ENCODE data around the gene GAD2.

Gene GAD2

DNA sequence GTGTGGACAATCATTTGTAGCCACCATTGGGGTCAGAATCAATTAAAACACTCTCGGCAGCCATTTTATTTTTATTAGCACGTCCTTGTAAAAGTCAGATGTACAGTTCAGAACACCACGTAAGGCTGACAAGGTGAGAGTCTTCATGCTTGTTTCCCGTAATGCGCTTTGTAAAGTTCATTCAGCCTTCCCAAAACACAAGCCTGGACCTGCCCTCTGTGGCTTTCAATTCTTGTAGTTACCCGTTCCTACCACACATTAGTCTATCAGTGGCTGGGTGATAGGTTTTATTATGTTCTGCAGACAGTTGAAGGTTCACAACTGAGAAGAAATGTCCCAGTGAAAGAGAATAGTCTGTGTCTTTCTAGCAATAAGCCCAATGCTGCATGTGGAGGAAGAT is 35.4 kb downstream of the GAD2 start:
- no peaks in the 10 kb centered on the region for H3K36me3 ChIP-seq (ENCODE audit: control insufficient read depth in 2 of 2, insufficient read depth in 2 of 2, low read length in 2 of 2)
- no peaks in the 10 kb centered on the region for H3K4me1 ChIP-seq (ENCODE audit: control insufficient read depth in 2 of 2, insufficient read depth in 2 of 2, low read length in 2 of 2)
- no peaks in the 10 kb centered on the region for H3K9me3 ChIP-seq (ENCODE audit: control insufficient read depth in 2 of 2, low read length in 2 of 2)
- H3K9ac ChIP-seq (ENCODE audit: low read depth in 1 of 2, low read length in 2 of 2), result no peak overlapping the region
- H3K27ac ChIP-seq (ENCODE audit: low read depth in 2 of 2, low read length in 2 of 2), result no peak overlapping the region
- no peaks in the 10 kb centered on the region for H3K27me3 ChIP-seq (ENCODE audit: control insufficient read depth in 2 of 2, insufficient read depth in 2 of 2, low read length in 2 of 2)
- no peak overlapping the region for H3K4me3 ChIP-seq (ENCODE audit: low read length in 2 of 2)

DNA sequence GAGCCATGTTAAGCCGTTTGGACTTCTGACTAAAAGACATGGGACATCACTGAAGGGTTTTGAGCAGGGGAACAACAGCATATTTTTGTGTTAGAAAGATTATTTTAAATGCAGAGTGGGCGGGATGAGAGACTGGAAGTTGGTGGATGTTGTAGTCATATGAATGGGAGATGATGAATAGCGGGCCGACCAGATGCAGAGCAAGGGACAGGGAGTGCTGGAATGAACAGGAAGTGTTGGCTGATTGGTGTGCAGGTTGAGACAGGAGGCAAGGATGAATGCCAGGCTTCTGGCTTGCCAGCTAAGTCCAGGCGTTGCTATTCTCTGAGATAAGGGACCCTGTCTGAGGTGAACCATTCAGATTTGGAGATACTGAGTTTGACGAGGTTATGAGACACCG is 38.0 kb downstream of the GAD2 start:
- Histone ChIP-seq H3K4me3 (ENCODE audit: low read length in 2 of 2) (no peak overlapping the region), H3K27me3 (ENCODE audit: control insufficient read depth in 2 of 2, insufficient read depth in 2 of 2, low read length in 2 of 2) (no peaks in the 10 kb centered on the region), H3K9ac (ENCODE audit: low read depth in 1 of 2, low read length in 2 of 2) (no peak overlapping the region), H3K9me3 (ENCODE audit: control insufficient read depth in 2 of 2, low read length in 2 of 2) (no peaks in the 10 kb centered on the region), H3K36me3 (ENCODE audit: control insufficient read depth in 2 of 2, insufficient read depth in 2 of 2, low read length in 2 of 2) (no peaks in the 10 kb centered on the region), H3K27ac (ENCODE audit: low read depth in 2 of 2, low read length in 2 of 2) (no peak overlapping the region), H3K4me1 (ENCODE audit: control insufficient read depth in 2 of 2, insufficient read depth in 2 of 2, low read length in 2 of 2) (no peaks in the 10 kb centered on the region)

DNA sequence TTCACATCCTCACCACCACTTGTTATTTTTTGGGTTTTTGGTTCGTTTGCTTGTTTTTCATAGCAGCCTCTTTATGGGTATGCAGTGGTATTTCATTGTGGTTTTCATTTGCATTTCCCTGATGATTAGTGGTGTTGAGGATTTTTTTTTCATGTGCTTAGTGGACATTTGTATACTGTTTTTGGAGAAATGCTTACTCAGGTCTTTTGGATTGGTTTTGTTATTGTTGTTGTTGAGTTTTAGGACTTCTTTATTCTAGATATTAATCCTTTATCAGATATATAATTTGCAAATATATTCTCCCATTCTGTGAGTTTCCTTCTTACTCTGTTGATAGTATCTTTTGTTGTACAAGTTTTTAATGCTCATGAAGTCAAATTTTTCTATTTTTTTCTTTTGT is 42.8 kb downstream of the GAD2 start:
- H3K9ac ChIP-seq (ENCODE audit: low read depth in 1 of 2, low read length in 2 of 2), result no peak overlapping the region

DNA sequence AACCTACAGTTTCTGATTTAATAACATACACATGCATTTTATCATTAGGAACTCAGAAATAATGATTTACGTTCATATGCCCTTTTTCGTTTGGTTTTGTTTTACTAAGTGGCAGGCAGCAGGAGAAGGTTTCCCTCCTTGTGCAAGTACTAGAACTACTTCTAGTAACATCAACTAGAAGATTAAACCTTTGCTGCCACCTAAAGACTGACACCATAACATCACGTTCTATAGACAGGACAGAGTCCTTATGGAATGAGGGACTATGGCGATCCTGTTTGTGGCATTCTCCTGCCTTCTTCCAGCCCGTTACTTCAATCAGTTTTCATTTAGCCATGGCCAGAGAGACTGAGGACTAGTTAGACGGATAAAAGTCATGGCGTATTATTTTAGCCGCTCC is 53.2 kb downstream of the GAD2 start:
- H3K27me3 ChIP-seq (ENCODE audit: control insufficient read depth in 2 of 2, insufficient read depth in 2 of 2, low read length in 2 of 2), result no peaks in the 10 kb centered on the region
- no peak overlapping the region for H3K9ac ChIP-seq (ENCODE audit: low read depth in 1 of 2, low read length in 2 of 2)
- no peak overlapping the region for H3K4me3 ChIP-seq (ENCODE audit: low read length in 2 of 2)
- H3K9me3 ChIP-seq (ENCODE audit: control insufficient read depth in 2 of 2, low read length in 2 of 2), result no peaks in the 10 kb centered on the region
- no peaks in the 10 kb centered on the region for H3K36me3 ChIP-seq (ENCODE audit: control insufficient read depth in 2 of 2, insufficient read depth in 2 of 2, low read length in 2 of 2)
- no peaks in the 10 kb centered on the region for H3K4me1 ChIP-seq (ENCODE audit: control insufficient read depth in 2 of 2, insufficient read depth in 2 of 2, low read length in 2 of 2)
- no peak overlapping the region for H3K27ac ChIP-seq (ENCODE audit: low read depth in 2 of 2, low read length in 2 of 2)

More for the DNA sequence above, 42.8 kb downstream of the GAD2 start:
- Histone ChIP-seq H3K27ac (ENCODE audit: low read depth in 2 of 2, low read length in 2 of 2) (no peak overlapping the region), H3K4me3 (ENCODE audit: low read length in 2 of 2) (no peak overlapping the region), H3K4me1 (ENCODE audit: control insufficient read depth in 2 of 2, insufficient read depth in 2 of 2, low read length in 2 of 2) (no peaks in the 10 kb centered on the region), H3K9me3 (ENCODE audit: control insufficient read depth in 2 of 2, low read length in 2 of 2) (no peaks in the 10 kb centered on the region), H3K27me3 (ENCODE audit: control insufficient read depth in 2 of 2, insufficient read depth in 2 of 2, low read length in 2 of 2) (no peaks in the 10 kb centered on the region), H3K36me3 (ENCODE audit: control insufficient read depth in 2 of 2, insufficient read depth in 2 of 2, low read length in 2 of 2) (no peaks in the 10 kb centered on the region)

DNA sequence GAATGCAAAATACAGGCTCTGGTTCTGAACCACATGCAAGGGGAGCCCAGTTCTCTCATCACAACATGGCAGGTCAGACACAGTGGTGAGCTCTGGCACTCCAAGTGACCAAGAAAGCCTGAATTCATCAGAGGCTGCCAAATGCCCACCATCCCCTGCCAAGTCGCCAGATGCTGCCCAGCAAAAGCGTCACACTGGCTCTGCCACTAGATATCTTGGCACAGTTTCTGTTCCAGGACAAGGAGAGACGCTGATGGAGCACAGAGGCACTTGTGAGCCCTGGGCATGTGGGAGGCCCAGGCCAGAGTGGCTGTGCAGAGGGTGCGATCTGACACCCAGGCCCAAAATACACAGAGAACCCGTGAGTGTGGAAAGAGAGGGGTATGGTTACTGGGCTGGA is 57.8 kb downstream of the GAD2 start:
- H3K27ac ChIP-seq (ENCODE audit: low read depth in 2 of 2, low read length in 2 of 2), result no peak overlapping the region
- no peaks in the 10 kb centered on the region for H3K4me1 ChIP-seq (ENCODE audit: control insufficient read depth in 2 of 2, insufficient read depth in 2 of 2, low read length in 2 of 2)
- no peaks in the 10 kb centered on the region for H3K36me3 ChIP-seq (ENCODE audit: control insufficient read depth in 2 of 2, insufficient read depth in 2 of 2, low read length in 2 of 2)
- no peak overlapping the region for H3K9ac ChIP-seq (ENCODE audit: low read depth in 1 of 2, low read length in 2 of 2)
- no peaks in the 10 kb centered on the region for H3K9me3 ChIP-seq (ENCODE audit: control insufficient read depth in 2 of 2, low read length in 2 of 2)
- H3K4me3 ChIP-seq (ENCODE audit: low read length in 2 of 2), result no peak overlapping the region
- no peaks in the 10 kb centered on the region for H3K27me3 ChIP-seq (ENCODE audit: control insufficient read depth in 2 of 2, insufficient read depth in 2 of 2, low read length in 2 of 2)

DNA sequence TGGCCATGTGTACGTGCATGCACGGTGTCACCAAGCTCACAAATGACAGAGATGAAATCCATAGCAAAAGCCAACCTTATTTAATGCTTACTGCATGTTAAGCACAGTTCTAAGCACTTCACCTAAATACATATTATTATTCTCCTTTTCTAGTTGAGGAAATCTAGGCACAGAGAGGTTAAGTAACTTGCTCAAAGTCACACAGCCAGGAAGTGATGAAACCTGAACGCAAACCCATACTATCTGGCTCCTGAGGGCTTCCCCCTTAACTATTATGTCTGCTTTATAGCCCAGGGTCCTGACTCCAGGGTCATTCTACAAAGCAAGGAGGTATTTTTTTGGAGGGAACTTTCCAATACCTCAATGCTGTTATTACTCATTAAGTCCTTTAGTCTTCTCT is 61.7 kb downstream of the GAD2 start:
- Histone ChIP-seq H3K4me3 (ENCODE audit: low read length in 2 of 2) (no peak overlapping the region), H3K36me3 (ENCODE audit: control insufficient read depth in 2 of 2, insufficient read depth in 2 of 2, low read length in 2 of 2) (no peaks in the 10 kb centered on the region), H3K9me3 (ENCODE audit: control insufficient read depth in 2 of 2, low read length in 2 of 2) (no peaks in the 10 kb centered on the region), H3K27ac (ENCODE audit: low read depth in 2 of 2, low read length in 2 of 2) (no peak overlapping the region), H3K4me1 (ENCODE audit: control insufficient read depth in 2 of 2, insufficient read depth in 2 of 2, low read length in 2 of 2) (no peaks in the 10 kb centered on the region), H3K27me3 (ENCODE audit: control insufficient read depth in 2 of 2, insufficient read depth in 2 of 2, low read length in 2 of 2) (no peaks in the 10 kb centered on the region), H3K9ac (ENCODE audit: low read depth in 1 of 2, low read length in 2 of 2) (no peak overlapping the region)

DNA sequence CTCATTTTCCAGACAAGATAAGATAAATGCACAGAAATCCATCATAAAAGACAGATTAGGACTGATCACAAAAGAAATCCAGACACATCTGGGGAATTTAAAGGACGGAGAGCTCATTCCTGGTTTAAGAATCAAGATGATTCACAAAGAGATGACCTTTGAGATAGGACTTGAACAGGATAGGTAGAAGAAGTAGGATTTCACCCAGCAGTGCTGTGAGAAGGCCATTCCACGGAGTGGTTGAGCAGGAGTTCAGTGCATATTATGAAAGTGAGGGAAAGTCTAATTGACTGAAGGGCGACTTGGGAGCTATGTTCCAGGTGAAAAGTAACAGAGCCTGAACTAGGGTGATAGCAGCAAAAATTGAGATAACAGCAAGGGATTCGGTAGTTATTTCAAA is 73.7 kb downstream of the GAD2 start:
- Histone ChIP-seq H3K4me1 (ENCODE audit: control insufficient read depth in 2 of 2, insufficient read depth in 2 of 2, low read length in 2 of 2) (no peaks in the 10 kb centered on the region), H3K36me3 (ENCODE audit: control insufficient read depth in 2 of 2, insufficient read depth in 2 of 2, low read length in 2 of 2) (no peaks in the 10 kb centered on the region), H3K27ac (ENCODE audit: low read depth in 2 of 2, low read length in 2 of 2) (no peak overlapping the region), H3K4me3 (ENCODE audit: low read length in 2 of 2) (no peak overlapping the region), H3K9ac (ENCODE audit: low read depth in 1 of 2, low read length in 2 of 2) (no peak overlapping the region), H3K9me3 (ENCODE audit: control insufficient read depth in 2 of 2, low read length in 2 of 2) (no peaks in the 10 kb centered on the region), H3K27me3 (ENCODE audit: control insufficient read depth in 2 of 2, insufficient read depth in 2 of 2, low read length in 2 of 2) (no peaks in the 10 kb centered on the region)

DNA sequence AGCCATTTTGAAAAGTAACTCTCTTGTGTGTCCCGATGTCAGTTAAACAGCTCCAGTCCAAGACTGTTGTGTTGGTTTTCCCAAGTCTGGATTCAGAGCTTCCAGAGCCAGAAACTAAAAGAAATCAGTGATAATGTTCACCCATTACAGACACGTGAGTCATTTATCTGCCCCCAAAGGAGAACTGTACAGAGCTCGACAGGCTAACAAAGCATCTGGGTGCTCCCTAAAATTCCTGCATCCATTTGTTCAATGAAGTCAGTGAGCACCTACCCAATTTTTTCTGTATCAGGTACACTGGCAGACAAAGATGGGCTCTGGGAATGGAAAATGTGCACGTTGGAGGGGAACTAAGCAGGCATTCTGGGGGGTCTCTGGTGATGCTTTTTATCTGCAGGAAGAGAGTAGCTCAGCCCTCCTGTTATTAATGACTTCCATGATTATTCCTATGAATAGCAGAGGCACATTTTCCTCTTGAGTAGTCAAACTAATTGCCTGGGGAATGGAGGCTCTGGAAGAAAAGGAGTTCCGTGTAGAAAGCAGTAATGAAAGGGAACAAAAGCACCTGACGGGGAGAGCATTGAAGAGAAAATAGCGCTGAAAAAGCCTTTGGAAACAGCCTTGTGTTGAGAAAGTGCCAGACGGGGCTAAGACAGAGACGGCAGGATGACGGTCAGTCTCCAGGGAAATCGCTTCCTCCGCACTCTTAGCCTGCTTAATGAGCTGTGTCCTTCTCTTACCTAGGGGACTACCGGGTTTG is 75.3 kb downstream of the GAD2 start:
- no peaks in the 10 kb centered on the region for H3K9me3 ChIP-seq (ENCODE audit: control insufficient read depth in 2 of 2, low read length in 2 of 2)
- no peaks in the 10 kb centered on the region for H3K27me3 ChIP-seq (ENCODE audit: control insufficient read depth in 2 of 2, insufficient read depth in 2 of 2, low read length in 2 of 2)
- H3K27ac ChIP-seq (ENCODE audit: low read depth in 2 of 2, low read length in 2 of 2), result no peak overlapping the region
- H3K4me3 ChIP-seq (ENCODE audit: low read length in 2 of 2), result no peak overlapping the region
- no peaks in the 10 kb centered on the region for H3K4me1 ChIP-seq (ENCODE audit: control insufficient read depth in 2 of 2, insufficient read depth in 2 of 2, low read length in 2 of 2)
- no peaks in the 10 kb centered on the region for H3K36me3 ChIP-seq (ENCODE audit: control insufficient read depth in 2 of 2, insufficient read depth in 2 of 2, low read length in 2 of 2)
- H3K9ac ChIP-seq (ENCODE audit: low read depth in 1 of 2, low read length in 2 of 2), result no peak overlapping the region

DNA sequence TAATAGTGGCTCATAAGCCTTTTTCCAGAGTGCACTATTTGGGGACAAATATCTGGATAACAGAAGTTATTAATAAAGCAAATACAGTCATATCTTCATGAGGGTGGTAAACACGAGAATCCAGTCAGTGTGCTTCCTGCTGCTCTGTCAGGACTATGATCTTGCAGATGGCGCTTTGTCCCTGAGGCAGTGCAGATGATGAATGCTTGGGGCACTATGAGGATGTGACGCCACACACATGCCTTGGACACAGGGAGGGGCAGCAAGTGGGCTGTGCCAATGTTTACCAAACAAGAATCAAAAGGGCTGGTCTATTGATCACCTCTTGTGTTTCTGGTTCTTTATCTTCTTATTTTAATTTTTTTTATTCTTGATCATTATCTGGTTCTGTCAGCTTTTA is 79.8 kb downstream of the GAD2 start:
- Histone ChIP-seq H3K4me1 (ENCODE audit: control insufficient read depth in 2 of 2, insufficient read depth in 2 of 2, low read length in 2 of 2) (no peaks in the 10 kb centered on the region), H3K27me3 (ENCODE audit: control insufficient read depth in 2 of 2, insufficient read depth in 2 of 2, low read length in 2 of 2) (no peaks in the 10 kb centered on the region), H3K4me3 (ENCODE audit: low read length in 2 of 2) (no peak overlapping the region), H3K36me3 (ENCODE audit: control insufficient read depth in 2 of 2, insufficient read depth in 2 of 2, low read length in 2 of 2) (no peaks in the 10 kb centered on the region), H3K9me3 (ENCODE audit: control insufficient read depth in 2 of 2, low read length in 2 of 2) (no peaks in the 10 kb centered on the region), H3K9ac (ENCODE audit: low read depth in 1 of 2, low read length in 2 of 2) (no peak overlapping the region), H3K27ac (ENCODE audit: low read depth in 2 of 2, low read length in 2 of 2) (no peak overlapping the region)

DNA sequence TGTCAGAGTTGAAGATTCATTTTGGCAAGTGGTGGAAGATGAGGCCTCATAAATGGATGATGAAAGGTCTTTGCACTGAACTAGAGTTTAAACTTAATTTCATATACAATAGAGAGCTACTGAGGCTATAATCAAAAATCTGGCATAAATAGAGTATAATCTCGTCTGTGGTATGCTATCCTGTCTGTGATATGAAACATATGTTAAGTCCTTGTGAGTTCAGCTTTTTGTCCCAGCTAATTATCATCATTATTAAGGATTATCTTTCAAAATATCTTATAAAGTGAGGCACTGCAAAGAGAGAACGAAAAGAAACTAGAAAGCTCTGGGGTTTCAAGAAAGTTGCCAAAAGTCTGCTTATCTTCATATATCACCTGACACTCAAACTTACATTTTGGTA is 83.4 kb downstream of the GAD2 start:
- no peaks in the 10 kb centered on the region for H3K36me3 ChIP-seq (ENCODE audit: control insufficient read depth in 2 of 2, insufficient read depth in 2 of 2, low read length in 2 of 2)
- H3K27me3 ChIP-seq (ENCODE audit: control insufficient read depth in 2 of 2, insufficient read depth in 2 of 2, low read length in 2 of 2), result no peaks in the 10 kb centered on the region
- H3K27ac ChIP-seq (ENCODE audit: low read depth in 2 of 2, low read length in 2 of 2), result no peak overlapping the region
- no peak overlapping the region for H3K4me3 ChIP-seq (ENCODE audit: low read length in 2 of 2)
- H3K4me1 ChIP-seq (ENCODE audit: control insufficient read depth in 2 of 2, insufficient read depth in 2 of 2, low read length in 2 of 2), result no peaks in the 10 kb centered on the region
- no peaks in the 10 kb centered on the region for H3K9me3 ChIP-seq (ENCODE audit: control insufficient read depth in 2 of 2, low read length in 2 of 2)
- H3K9ac ChIP-seq (ENCODE audit: low read depth in 1 of 2, low read length in 2 of 2), result no peak overlapping the region

DNA sequence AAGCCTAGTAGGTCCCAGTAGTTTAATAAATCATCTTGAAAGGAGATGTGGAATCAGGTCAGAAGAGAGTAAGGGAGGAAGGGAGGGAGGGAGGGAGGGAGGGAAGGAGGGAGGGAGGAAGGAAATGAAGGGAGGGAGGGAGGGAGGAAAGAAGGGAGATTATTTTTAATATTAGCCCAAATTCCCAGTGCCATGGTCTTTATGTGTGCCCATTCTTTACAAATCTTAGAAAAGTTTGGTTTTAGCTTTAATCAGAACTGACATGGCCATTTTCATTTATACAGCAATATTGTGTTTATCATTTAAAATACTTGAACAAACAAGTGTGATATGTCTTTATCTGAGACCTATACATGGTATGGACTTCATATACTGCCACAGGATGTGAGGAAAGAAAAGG is 86.8 kb downstream of the GAD2 start:
- Histone ChIP-seq H3K27ac (ENCODE audit: low read depth in 2 of 2, low read length in 2 of 2) (no peak overlapping the region), H3K27me3 (ENCODE audit: control insufficient read depth in 2 of 2, insufficient read depth in 2 of 2, low read length in 2 of 2) (no peaks in the 10 kb centered on the region), H3K9ac (ENCODE audit: low read depth in 1 of 2, low read length in 2 of 2) (no peak overlapping the region), H3K36me3 (ENCODE audit: control insufficient read depth in 2 of 2, insufficient read depth in 2 of 2, low read length in 2 of 2) (no peaks in the 10 kb centered on the region), H3K9me3 (ENCODE audit: control insufficient read depth in 2 of 2, low read length in 2 of 2) (no peaks in the 10 kb centered on the region), H3K4me3 (ENCODE audit: low read length in 2 of 2) (no peak overlapping the region), H3K4me1 (ENCODE audit: control insufficient read depth in 2 of 2, insufficient read depth in 2 of 2, low read length in 2 of 2) (no peaks in the 10 kb centered on the region)
